ENCODE measurements around the gene PLEKHG3. TPM values are rescaled to one million over a fixed set of nuclear protein-coding genes. Genes with fewer than 3 reads are reported as not detected.

The PLEKHG3 gene
- total and polyA plus RNA-seq, 2 of the 4 experiments (the other 2 are of a cell fraction): 8.2 to 8.4 TPM

- Histone ChIP-seq H3K23ac (ENCODE audit: low read depth, low read length) (0 out of 2 replicates have a peak overlapping the region, but pooled peaks have one; percentile 8), H2BK15ac (ENCODE audit: low read depth, low read length) (peak overlapping the region; percentile 16; the same call in 2 of the 3 replicates), H3K14ac (replicated peaks; ENCODE audit: low read depth, low read length) (peak overlapping the region; percentile 29; the same call in 1 of the 2 replicates), H2BK20ac (ENCODE audit: low read depth, low read length) (peak overlapping the region; percentile 38; the same call in 1 of the 2 replicates), H4K91ac (ENCODE audit: insufficient read depth, low read depth, low read length) (peak overlapping the region; percentile 2; the same call in 1 of the 2 replicates), H3K27ac (ENCODE audit: insufficient read depth, low read length) (no peak overlapping the region), H3K56ac (ENCODE audit: extremely low read depth, insufficient read depth, low read length) (no peak overlapping the region), H2AK5ac (ENCODE audit: low read depth, low read length) (peak overlapping the region; percentile 81), H3K79me1 (ENCODE audit: low read depth in 1 of 2, low read length in 2 of 2) (no peaks in the 10 kb centered on the region), H4K8ac (ENCODE audit: low read depth in 2 of 2, low read length in 2 of 2) (no peak overlapping the region), H3K4ac (ENCODE audit: low read depth, low read length) (peak overlapping the region; percentile 65), H2AFZ (replicated peaks; ENCODE audit: low read length, poor library complexity) (no peak overlapping the region), H3K36me3 (ENCODE audit: control insufficient read depth, insufficient read depth, low read length) (no peaks in the 10 kb centered on the region), H4K5ac (ENCODE audit: low read depth, low read length) (no peak overlapping the region; the same call in 1 of the 2 replicates), H3K9me3 (ENCODE audit: control insufficient read depth, insufficient read depth, low read length) (no peaks in the 10 kb centered on the region), H3K27me3 (ENCODE audit: control insufficient read depth, insufficient read depth, low read length) (no peaks in the 10 kb centered on the region), H4K20me1 (ENCODE audit: insufficient read depth, low read length) (0 out of 2 replicates have a peak, but pooled peaks cover 6% of the 10 kb centered on the region), H2BK120ac (ENCODE audit: low read depth, low read length) (peak overlapping the region; percentile 41; the same call in 1 of the 2 replicates), H3K9me1 (ENCODE audit: insufficient read depth, low read length) (peaks cover 26% of the 10 kb centered on the region), H3K4me1 (ENCODE audit: control insufficient read depth, insufficient read depth, low read length) (peaks cover 52% of the 10 kb centered on the region), H2BK5ac (ENCODE audit: low read depth, low read length, poor library complexity, severe bottlenecking) (no peak overlapping the region), H2AK9ac (replicated peaks; ENCODE audit: low read depth, low read length, poor library complexity) (no peak overlapping the region), H3K4me2 (ENCODE audit: low read depth, low read length) (no peak overlapping the region), H3K18ac (ENCODE audit: low read depth, low read length) (peak overlapping the region; percentile 3), H3K4me3 (ENCODE audit: insufficient read depth, low read depth, low read length) (no peak overlapping the region), H3K9ac (ENCODE audit: low read depth, low read length) (no peak overlapping the region)
- dilution Hi-C loops (cut with HindIII; ENCODE audit: low sequenced_read_pairs, unreplicated experiment): no loop called here
- in situ Hi-C loops (cut with MboI; ENCODE audit: low sequenced_read_pairs): loop anchor here (5.0 to 10.0 kb wide), 2 partner anchors 89 to 226 kb away; no protein-coding TSS in a partner anchor
- TF ChIP-seq POLR2A (IDR thresholded peaks at IDR 0.05; ENCODE audit: low read depth, low read length) (no peak), FOS (IDR thresholded peaks at IDR 0.05; ENCODE audit: low read depth, low read length) (no peak), USF2 (IDR thresholded peaks at IDR 0.05; ENCODE audit: low read depth, low read length) (no peak), ELK1 (IDR thresholded peaks at IDR 0.05; ENCODE audit: borderline replicate concordance, low read depth, low read length) (no peak), SMC3 (IDR thresholded peaks at IDR 0.05; ENCODE audit: low read depth, low read length) (no peak), CHD1 (IDR thresholded peaks at IDR 0.05; ENCODE audit: low read depth, low read length) (no peak), MAZ (IDR thresholded peaks at IDR 0.05; ENCODE audit: borderline replicate concordance, low read depth, low read length) (no peak), RAD21 (IDR thresholded peaks at IDR 0.05; ENCODE audit: low read length) (no peak), MXI1 (IDR thresholded peaks at IDR 0.05; ENCODE audit: borderline replicate concordance, low read depth, low read length) (no peak), CTCF (conservative IDR thresholded peaks at IDR 0.05; ENCODE audit: low read depth, low read length) (no peak), RCOR1 (IDR thresholded peaks at IDR 0.05; ENCODE audit: insufficient replicate concordance, low read length) (no peak), CEBPB (IDR thresholded peaks at IDR 0.05; ENCODE audit: low read depth, low read length) (no peak), RFX5 (IDR thresholded peaks at IDR 0.05; ENCODE audit: low read depth, low read length) (no peak), MAFK (IDR thresholded peaks at IDR 0.05; ENCODE audit: low read depth, low read length) (no peak), BHLHE40 (IDR thresholded peaks at IDR 0.05; ENCODE audit: low read depth, low read length) (no peak), NFE2L2 (IDR thresholded peaks at IDR 0.05; ENCODE audit: low read depth, low read length) (no peak)
- ChIA-PET POLR2A (ENCODE audit: unreplicated experiment) (no interaction called here), CTCF (interaction anchor here (1.8 kb wide), 1 partner anchor 131 kb away, joined by 7 read pairs; no protein-coding TSS in a partner anchor)
- no CpG with 5 or more reads among the region's 5 CpGs for WGBS, 2 experiments (ENCODE audit: extremely low coverage in 2 of 2, insufficient read length in 1 of 2)
- BruUV-seq (replicated peaks): no TSS peak
- ATAC-seq (ENCODE audit: low read depth): no peak
- intact Hi-C loops (cut with micrococcal nuclease): loop anchor here (5.0 kb wide), 1 partner anchor 131 kb away; no protein-coding TSS in a partner anchor
- no peak for DNase-seq
These were observed 56.7 kb downstream of the PLEKHG3 start for GRCh38 chr14:64760916-64761315.
